Measurements from ENCODE around the gene DHX30.

The DHX30 gene

GRCh38 chr3:47850564-47851410, 47.8 kb downstream of the DHX30 start:
- no peak for FAIRE-seq
- DNase-seq (ENCODE audit: insufficient read length, low spot score) = no peak

DNA sequence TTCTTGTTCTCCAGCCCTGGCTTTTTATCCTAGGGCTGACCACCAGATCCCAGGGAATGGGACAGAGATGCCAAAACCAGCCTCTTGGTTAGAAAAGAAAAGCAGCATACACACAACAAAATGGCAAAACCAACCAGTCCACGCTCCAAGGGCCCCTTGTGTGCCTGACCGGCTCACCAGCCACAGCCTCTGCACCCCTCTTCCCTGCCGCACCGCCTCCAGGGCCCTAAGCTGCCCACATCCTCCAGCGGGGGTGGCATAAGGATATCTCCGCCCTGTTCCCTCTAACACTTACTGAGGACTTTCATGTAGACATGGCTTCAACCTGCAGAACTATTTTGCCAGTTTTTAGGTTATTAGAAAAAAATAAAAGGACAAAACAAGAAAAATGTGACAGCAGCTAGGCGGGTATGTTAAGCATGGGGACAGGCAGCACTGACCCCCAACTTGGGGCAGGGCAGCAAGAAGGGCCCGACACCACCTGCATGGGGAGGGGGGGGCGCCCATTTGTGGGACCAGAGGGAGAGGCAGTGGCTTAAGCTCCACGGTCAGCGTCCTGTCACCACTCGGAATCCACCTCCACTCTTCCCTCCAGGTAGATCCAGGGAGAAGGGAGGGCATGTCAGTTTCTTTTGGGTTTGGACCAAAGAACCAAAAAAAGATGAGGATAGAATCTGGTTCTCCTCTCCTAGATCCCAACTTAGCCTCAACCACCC, 49.1 kb downstream of the DHX30 start:
- no peak for FAIRE-seq
- DNase-seq (ENCODE audit: insufficient read length, low spot score) = no peak

DNA sequence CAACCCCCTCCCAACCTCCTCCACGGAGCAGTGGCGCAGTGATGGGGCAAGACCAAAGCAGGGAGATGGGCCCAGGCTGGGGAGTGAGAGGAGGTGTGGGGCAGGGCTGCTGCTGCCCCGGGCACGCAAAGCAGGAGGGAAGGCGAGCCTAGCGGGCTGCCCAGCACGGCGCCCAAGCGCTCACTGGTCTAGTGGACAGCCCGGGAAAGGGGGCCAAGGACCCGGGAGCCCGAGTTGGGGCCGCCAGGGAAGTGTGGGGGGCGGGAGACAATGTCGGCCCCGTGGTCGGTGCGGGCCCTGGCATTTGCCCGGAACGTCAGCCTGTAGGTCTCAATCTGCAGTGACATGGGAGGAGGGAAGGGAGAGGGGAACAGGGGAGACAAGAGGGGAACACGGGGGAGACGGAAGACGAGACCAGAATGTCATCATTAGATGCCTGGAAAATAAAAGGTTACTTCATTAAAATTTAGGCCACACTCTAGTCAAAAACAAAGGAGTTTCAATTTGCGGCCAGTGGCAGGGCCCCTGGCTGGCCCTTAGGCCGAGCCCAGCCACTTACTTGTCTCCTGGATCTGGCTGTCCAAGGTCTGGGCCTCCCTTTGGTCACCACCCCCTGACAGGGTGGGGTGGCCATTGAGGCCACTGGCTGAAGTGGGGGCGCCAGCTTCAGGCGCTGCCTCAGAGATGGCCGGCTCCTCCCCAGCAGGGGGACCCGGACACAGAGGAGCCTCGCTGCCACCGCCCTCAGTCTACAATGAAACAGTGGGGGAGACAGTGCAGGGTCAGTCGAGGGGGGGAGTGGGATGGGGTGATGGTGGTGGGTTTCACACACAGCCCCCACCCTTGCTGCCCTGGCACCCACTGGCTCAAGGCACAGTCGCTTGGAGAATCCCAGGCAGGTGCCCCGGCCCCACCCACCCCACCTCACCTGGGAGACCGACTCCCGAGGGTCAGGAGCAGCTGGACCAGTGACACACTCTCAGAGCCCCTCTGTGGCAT, 50.0 kb downstream of the DHX30 start:
- DNase-seq (ENCODE audit: insufficient read length, low spot score) (no peak), FAIRE-seq (no peak)

DNA sequence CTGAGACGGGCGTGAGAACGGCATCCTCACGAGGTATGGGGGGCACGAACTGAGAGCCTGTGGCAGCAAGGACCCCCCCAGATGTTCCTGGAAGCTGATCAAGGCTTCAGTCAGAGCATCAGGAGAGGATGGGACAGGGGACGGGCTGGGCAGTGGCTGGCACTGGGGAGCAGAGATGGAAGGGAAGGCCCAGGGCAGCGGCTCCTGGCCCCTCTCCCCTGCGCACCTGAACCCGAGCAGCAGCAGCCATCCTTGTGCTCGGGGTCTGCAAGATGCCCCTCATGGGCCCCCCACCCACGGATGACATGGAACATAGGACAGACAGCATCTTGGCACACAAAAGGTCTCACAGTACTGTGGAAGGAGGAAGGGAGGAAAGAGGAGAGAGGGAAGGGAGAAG, 51.3 kb downstream of the DHX30 start:
- no peak for FAIRE-seq

DNA sequence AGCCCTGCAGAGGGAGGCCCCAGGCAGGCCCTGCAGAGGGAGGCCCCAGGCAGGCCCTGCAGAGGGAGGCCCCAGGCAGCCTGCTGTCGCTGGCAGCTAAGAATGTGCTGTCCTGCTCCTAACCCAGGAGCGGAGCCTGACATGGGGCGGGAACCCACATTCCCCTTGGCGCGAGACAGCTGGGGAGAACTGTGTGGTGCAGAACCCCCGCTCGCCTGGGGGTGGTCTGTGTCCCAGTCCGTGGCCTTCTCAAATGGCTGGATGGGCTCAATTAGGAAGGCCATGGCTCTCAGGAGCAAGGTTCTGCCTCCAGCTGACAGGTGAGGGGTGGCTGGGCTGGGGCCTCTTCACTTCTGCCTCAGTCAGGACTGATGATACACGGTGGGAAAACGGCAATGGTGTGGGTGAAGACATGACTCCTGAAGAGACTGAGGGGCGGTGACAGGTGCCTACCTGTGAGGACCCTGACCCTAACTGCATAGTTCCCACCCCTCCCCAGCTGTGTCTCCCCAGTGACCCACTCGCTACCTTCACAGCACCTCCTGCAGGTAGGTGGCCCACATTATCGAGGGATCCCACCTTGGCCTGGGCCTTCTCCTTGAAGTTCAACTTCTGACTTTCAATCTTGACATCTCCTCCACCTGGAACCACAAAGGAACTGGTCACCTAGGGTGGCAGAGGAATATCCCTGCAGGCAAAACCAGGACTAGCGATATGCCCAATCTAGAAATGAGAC, 52.0 kb downstream of the DHX30 start:
- no peak for DNase-seq (ENCODE audit: insufficient read length, low spot score)
- FAIRE-seq = no peak

More for the DNA sequence above, 51.3 kb downstream of the DHX30 start:
- no peak for DNase-seq (ENCODE audit: insufficient read length, low spot score)

DNA sequence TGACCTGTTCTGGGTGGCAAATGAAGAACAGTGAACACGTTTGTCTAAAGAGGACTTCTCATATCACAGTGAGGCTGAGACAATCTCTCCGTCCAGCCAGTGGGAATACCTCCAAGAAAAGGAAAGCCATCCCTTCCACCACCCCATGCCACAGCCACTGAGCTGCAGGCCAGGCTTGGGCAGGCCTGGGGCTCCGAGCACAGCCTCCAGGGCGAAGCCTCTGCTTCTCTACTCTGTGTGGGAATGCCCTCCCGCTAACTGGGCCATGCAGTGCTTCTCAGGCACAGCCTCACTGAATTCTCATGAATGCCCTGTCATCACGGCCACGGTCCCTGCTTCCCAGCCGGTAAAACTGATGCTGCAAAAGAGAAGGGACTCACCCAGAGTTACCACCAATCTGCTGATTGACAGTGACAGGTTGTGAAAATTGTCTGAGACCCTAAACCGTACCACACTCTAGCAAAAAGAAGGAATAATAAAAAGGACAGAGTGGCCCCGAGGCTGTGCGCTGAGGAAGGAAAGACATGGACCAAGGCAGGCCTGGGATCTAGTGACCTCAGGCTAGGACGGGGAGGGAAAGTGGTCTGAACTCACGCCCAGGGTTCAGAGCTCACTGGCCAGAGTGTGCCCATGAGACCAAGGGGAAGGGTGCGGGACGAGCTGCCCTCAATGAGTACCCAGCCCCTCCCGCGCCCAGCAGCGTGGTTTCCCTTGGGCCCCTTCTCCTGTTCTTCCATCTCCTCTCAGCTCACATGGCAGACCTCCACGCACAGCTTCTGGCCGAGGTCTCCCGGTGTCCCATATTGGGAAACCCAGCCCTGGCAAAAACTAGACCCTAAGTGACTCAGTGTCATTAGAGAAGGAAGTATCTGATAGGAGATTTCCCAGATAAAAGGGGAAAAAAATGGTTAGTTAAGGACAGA, 52.8 kb downstream of the DHX30 start:
- DNase-seq (ENCODE audit: insufficient read length, low spot score) (no peak), FAIRE-seq (no peak)

DNA sequence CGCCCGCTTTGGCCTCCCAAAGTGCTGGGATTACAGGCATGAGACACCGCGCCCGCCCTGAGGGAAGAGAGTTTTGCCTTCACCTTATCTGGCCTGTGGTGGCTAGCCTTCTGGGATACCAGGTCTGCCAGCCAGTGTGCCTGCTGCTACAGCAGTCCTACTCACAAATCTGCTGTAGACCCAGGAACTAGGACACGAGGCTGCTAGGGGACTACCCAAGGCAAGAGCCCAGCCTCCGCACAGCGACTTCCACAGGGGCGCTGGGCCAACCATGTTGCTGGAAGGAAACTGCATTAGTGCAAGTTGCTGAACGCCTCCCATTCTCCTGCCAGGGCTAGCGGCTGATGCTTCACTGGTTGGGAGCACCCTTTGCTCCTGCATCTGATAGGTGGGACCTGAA, 53.7 kb downstream of the DHX30 start:
- no peak for FAIRE-seq

DNA sequence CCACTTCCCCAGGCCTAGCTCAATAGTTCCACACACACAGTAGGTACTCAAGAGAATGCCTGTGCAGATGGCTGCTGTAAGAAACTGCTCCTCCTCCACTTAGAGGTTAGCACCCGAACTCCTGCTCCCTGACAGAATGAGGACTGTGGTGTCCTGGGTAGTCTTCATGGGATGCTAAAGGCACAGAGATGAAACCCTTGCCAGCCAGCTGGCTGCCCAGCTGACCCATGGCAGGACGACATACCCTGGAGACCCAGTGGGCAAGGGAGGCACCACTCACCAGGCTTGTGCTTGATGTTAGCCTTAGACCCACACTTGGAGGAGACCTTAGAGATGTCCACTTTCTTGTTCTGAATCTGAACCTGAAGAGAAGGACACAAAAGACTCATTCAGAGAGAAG, 54.2 kb downstream of the DHX30 start:
- DNase-seq (ENCODE audit: insufficient read length, low spot score) (no peak), FAIRE-seq (no peak)

More for the DNA sequence above, 53.7 kb downstream of the DHX30 start:
- no peak for DNase-seq (ENCODE audit: insufficient read length, low spot score)

GRCh38 chr3:47859956-47860605, 57.1 kb downstream of the DHX30 start:
- FAIRE-seq (no peak), DNase-seq (ENCODE audit: insufficient read length, low spot score) (no peak)

GRCh38 chr3:47863391-47864128, 60.6 kb downstream of the DHX30 start:
- FAIRE-seq (no peak), DNase-seq (ENCODE audit: insufficient read length, low spot score) (no peak)

DNA sequence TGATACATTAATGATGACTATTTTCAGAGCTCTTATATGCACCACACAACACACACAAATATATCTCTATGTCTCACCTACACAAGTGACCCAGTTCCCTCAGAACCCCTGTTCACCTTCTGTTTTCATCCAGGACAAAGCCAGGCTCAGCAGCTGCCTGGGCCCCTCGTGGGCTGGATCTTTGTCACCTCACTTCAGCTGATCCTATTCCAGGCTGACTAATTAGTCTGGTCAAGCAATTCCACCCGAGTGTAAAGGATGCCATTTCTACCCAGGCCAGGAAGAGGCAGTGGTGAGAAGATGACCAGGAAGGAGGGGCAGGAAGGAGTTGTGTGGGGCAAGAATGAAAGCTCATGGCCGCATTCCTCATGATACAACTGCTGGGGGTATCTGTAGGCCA, 62.3 kb downstream of the DHX30 start:
- no peak for DNase-seq (ENCODE audit: insufficient read length, low spot score)
- no peak for FAIRE-seq

DNA sequence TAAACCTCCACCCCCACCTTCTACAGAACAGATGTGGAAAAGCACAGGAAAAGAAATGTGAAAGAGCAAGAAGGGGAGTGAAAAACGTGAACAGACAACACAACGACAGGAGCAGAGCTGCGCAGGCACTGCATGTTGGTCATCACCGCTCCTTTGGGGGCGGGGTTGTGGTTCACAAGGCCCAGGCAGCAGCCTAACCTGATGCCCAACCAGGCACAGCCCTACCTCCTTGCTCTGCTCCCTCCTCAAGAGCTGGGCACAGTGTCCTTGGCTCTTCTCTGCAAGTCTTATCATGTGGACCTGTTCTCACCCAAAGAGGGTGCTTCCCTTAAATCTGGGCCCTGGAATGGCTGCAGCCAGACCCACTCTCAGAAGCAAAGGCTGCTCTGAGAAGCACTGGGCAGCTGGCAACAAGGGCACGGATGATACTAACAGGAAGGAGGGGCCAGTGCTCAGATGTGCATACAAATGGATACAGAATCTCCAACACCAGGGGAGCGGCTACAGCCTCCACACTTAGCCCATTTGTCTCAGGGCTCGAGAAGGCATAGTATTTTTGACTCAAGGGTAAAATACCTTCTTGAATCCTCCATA, 64.6 kb downstream of the DHX30 start:
- DNase-seq (ENCODE audit: insufficient read length, low spot score) = no peak
- FAIRE-seq = no peak

GRCh38 chr3:47868306-47868705, 65.4 kb downstream of the DHX30 start:
- FAIRE-seq (no peak), DNase-seq (ENCODE audit: insufficient read length, low spot score) (no peak)

GRCh38 chr3:47870156-47870555, 67.2 kb downstream of the DHX30 start:
- no peak for FAIRE-seq
- DNase-seq (ENCODE audit: insufficient read length, low spot score) = no peak

- DNase-seq (ENCODE audit: insufficient read length, low spot score) = no peak
- FAIRE-seq = no peak
Measured at GRCh38 chr3:47870702-47871260, 67.8 kb downstream of the DHX30 start.

DNA sequence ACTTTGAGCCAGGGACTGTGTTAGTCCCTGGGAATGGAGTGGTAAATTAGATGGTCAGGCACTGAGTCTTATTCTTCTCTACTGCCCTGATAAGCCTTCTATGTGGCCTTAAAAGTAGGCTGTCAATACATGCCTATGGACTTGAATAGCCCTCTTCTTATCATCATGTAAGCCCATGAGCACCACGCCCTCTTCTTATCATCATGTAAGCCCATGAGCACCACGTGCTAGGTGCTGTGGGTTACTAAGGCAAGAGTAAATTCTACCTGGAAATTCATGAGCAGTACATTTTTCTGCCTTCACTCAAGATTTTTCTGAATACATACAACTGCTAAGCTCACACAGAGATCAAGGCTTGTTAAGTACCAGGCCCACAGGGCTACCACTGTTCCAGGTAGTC, 68.5 kb downstream of the DHX30 start:
- DNase-seq (ENCODE audit: insufficient read length, low spot score) (no peak), FAIRE-seq (no peak)

GRCh38 chr3:47872916-47873315, 70.0 kb downstream of the DHX30 start:
- DNase-seq (ENCODE audit: insufficient read length, low spot score) (no peak), FAIRE-seq (no peak)
